ENCODE results near the gene EEF1E1. TPM values are rescaled to one million over a fixed set of nuclear protein-coding genes. Genes with fewer than 3 reads are reported as not detected.

Gene EEF1E1
- total RNA-seq, 4 donors from 2014 or later = 14.9 to 27.0 TPM; not detected in 2

DNA sequence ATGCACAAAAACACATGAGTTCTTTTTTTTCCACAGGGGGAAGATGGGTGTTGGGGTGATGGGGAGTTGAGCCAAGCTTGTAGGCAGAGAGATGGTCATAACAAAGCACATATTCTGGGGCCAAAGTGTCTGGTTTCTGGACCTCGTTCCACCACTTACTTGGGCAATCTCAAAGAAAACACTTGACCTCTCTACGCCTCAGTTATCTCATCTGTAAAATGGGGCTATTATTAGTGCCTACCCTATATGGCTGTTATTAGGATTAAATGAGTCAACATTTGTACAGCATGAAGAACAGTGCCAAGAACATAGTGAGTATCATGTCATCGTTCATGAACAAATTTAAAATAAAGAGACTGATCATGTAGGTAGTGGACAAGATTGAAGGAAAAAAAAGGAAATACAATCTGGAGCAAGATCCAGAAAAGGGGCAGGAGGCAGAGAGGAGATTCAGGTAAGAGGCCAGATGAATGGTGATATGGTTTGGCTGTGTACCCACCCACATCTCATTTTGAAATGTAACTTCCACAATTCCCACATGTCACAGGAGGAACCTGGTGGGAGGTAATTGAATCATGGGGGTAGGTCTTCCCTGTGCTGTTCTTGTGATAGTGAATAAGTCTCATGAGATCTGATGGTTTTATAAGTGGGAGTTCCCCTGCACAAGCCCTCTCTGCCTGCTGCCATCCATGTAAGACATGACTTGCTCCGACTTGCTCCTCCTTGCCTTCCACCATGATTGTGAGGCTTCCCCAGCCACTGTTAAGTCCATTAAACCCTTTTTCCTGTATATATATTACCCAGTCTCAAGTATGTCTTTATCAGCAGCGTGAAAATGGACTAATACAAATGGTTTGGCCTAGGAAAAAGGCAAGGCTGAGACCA, 14.2 kb downstream of the EEF1E1 start:
- 83 to 98% methylated on average over 1 to 5 of the region's 5 CpGs for WGBS, 2 donors (ENCODE audit: low coverage in 1 of 2)
- in situ Hi-C loops (cut with MboI; ENCODE audit: low pct_ligation_motif_present in 1 of 4, low pct_unique_long_range_greater_than_20kb in 1 of 4, low sequenced_read_pairs in 3 of 4) (no loop called here), intact Hi-C loops (cut with DNase I; ENCODE audit: low total_unique reads) (no loop called here)
- Histone ChIP-seq H3K4me3 (no peak overlapping the region), H3K4me1 (peaks cover 0 to under 1% (median 0%) of the 10 kb centered on the region in 4 donors), H3K27me3 (no peaks in the 10 kb centered on the region), H3K9me3 (no peaks in the 10 kb centered on the region), H3K27ac (no peak overlapping the region), H3K36me3 (peaks cover 0 to 18% (median 8%) of the 10 kb centered on the region in 4 donors)
- DNase-seq = no peak
- TF ChIP-seq EP300 (IDR thresholded peaks at IDR 0.05; ENCODE audit: low read depth) (no peak), POLR2A (IDR thresholded peaks at IDR 0.05) (no peak), POLR2AphosphoS5 (IDR thresholded peaks at IDR 0.05) (no peak)
- TF ChIP-seq, protein P1, sequence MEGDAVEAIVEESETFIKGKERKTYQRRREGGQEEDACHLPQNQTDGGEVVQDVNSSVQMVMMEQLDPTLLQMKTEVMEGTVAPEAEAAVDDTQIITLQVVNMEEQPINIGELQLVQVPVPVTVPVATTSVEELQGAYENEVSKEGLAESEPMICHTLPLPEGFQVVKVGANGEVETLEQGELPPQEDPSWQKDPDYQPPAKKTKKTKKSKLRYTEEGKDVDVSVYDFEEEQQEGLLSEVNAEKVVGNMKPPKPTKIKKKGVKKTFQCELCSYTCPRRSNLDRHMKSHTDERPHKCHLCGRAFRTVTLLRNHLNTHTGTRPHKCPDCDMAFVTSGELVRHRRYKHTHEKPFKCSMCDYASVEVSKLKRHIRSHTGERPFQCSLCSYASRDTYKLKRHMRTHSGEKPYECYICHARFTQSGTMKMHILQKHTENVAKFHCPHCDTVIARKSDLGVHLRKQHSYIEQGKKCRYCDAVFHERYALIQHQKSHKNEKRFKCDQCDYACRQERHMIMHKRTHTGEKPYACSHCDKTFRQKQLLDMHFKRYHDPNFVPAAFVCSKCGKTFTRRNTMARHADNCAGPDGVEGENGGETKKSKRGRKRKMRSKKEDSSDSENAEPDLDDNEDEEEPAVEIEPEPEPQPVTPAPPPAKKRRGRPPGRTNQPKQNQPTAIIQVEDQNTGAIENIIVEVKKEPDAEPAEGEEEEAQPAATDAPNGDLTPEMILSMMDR (IDR thresholded peaks at IDR 0.05) = no peak

DNA sequence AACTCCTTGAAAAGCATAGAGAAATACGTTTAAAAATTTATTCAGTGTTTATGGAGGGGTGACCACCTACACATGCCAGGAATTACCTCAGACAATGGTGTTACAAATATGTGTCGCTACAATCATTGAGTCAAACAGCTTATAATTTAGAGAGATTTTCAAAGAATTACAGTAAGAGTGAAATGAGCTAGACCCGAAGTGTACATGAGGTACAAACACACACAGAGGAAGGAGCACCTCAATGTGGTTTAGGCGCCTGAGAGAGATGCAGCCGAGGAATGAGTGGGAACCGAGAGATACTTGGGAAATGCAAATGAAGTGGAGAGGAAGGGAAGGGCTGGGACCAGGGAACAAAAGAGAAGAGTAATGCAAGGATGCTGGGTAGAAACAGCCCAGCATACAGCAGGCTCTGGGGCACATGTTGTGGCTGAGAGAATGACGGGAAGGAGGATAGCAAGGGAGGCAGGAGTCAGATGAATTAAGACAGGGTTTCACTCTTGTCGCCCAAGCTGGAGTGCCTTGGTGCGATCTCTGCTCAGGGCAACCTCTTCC, 15.5 kb downstream of the EEF1E1 start:
- Histone ChIP-seq H3K27ac (no peak overlapping the region), H3K27me3 (no peaks in the 10 kb centered on the region), H3K36me3 (peaks cover 0 to 18% (median 8%) of the 10 kb centered on the region in 4 donors), H3K4me3 (no peak overlapping the region), H3K9me3 (no peaks in the 10 kb centered on the region), H3K4me1 (peaks cover 0 to 5% (median 0%) of the 10 kb centered on the region in 4 donors)
- TF ChIP-seq POLR2A (IDR thresholded peaks at IDR 0.05) (no peak), POLR2AphosphoS5 (IDR thresholded peaks at IDR 0.05) (no peak), EP300 (IDR thresholded peaks at IDR 0.05; ENCODE audit: low read depth) (no peak)
- TF ChIP-seq, protein P1 (IDR thresholded peaks at IDR 0.05) = no peak
- no peak for DNase-seq
- intact Hi-C loops (cut with DNase I; ENCODE audit: low total_unique reads) = no loop called here
- 71 to 90% methylated on average over 7 to 9 of the region's 9 CpGs for WGBS, 2 donors (ENCODE audit: low coverage in 1 of 2)
- in situ Hi-C loops (cut with MboI; ENCODE audit: low pct_ligation_motif_present in 1 of 4, low pct_unique_long_range_greater_than_20kb in 1 of 4, low sequenced_read_pairs in 3 of 4) = no loop called here

DNA sequence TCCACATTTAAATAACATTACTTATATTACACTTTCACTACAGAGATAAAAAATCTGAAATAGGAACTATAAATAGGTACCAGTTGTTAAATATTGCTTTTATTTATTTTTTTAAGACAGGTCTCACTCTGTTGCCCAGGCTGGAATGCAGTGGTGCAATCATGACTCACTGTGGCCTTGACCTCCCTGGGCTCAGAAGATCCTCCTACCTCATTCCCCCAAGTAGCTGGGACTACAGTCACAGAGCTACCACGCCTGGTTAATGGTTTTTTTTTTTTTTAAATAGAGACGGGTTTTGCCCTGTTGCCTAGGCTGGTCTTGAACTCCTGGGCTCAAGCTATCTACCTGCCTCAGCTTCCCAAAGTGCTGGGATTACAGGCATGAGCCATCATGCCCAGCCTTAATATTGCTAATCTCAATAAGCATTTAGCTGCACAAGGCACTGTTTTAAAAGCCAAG, 17.3 kb downstream of the EEF1E1 start:
- Histone ChIP-seq H3K27ac (no peak overlapping the region), H3K4me1 (peaks cover 0 to 5% (median 0%) of the 10 kb centered on the region in 4 donors), H3K4me3 (no peak overlapping the region), H3K27me3 (no peaks in the 10 kb centered on the region), H3K36me3 (peaks cover 0 to 18% (median 8%) of the 10 kb centered on the region in 4 donors), H3K9me3 (no peaks in the 10 kb centered on the region)
- TF ChIP-seq, protein P1 (IDR thresholded peaks at IDR 0.05) = no peak
- TF ChIP-seq POLR2AphosphoS5 (IDR thresholded peaks at IDR 0.05) = no peak
- no peak for TF ChIP-seq POLR2A (IDR thresholded peaks at IDR 0.05)
- no peak for TF ChIP-seq EP300 (IDR thresholded peaks at IDR 0.05; ENCODE audit: low read depth)
- no peak for DNase-seq
- in situ Hi-C loops (cut with MboI; ENCODE audit: low pct_ligation_motif_present in 1 of 4, low pct_unique_long_range_greater_than_20kb in 1 of 4, low sequenced_read_pairs in 3 of 4) = no loop called here
- intact Hi-C loops (cut with DNase I; ENCODE audit: low total_unique reads) = no loop called here
- WGBS, 2 donors (ENCODE audit: low coverage in 1 of 2) = 65 to 76% methylated on average over 2 of the region's 2 CpGs

DNA sequence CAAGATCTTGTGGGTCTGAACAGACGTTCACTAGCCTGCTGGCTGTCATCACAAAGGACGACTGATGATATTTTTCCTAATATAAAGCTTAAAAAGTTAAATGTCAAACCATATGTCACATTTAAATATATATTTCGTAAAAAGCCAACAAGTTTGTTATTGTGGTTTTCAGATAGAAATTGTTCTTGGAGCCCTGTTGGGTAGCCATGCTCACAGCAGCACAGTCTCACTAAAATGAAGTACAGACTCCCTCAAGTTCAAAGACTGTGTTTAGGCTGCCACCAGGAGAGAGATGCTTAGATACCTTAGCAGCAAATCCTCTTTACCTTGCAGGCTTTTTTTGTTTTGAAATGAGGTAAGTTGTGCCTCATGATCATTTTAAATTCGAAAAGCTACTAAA, 17.8 kb downstream of the EEF1E1 start:
- Histone ChIP-seq H3K36me3 (peaks cover 0 to 15% (median 7%) of the 10 kb centered on the region in 4 donors), H3K4me1 (peaks cover 0 to 5% (median 0%) of the 10 kb centered on the region in 4 donors), H3K9me3 (no peaks in the 10 kb centered on the region), H3K27me3 (no peaks in the 10 kb centered on the region), H3K4me3 (no peak overlapping the region), H3K27ac (no peak overlapping the region)
- 68 to 88% methylated on average over 4 of the region's 4 CpGs for WGBS, 2 donors (ENCODE audit: low coverage in 1 of 2)
- DNase-seq = no peak
- TF ChIP-seq POLR2AphosphoS5 (IDR thresholded peaks at IDR 0.05) (no peak), EP300 (IDR thresholded peaks at IDR 0.05; ENCODE audit: low read depth) (no peak), POLR2A (IDR thresholded peaks at IDR 0.05) (no peak)
- TF ChIP-seq, protein P1 (IDR thresholded peaks at IDR 0.05) = no peak
- intact Hi-C loops (cut with DNase I; ENCODE audit: low total_unique reads) (no loop called here), in situ Hi-C loops (cut with MboI; ENCODE audit: low pct_ligation_motif_present in 1 of 4, low pct_unique_long_range_greater_than_20kb in 1 of 4, low sequenced_read_pairs in 3 of 4) (no loop called here)

Measured in transverse colon (tissue), 4 donors.